C1 segment of cervical spinal cord (tissue), 14 donors: Measurements from ENCODE around the gene SLC25A26.
"Not testable (repeated sequence)": the region's sequence is repeated elsewhere in the genome, so short reads cannot be mapped to it uniquely, and the experiment has no call there.

Source experiments
- DNase-seq, 14 donors: peaks; one replicate each; lab custom pipeline; 2025; lab: John Stamatoyannopoulos, UW

The SLC25A26 gene

GRCh38 chr3:66268864-66269263 lies 48.1 kb downstream of the SLC25A26 start:
- no peak for DNase-seq

DNA sequence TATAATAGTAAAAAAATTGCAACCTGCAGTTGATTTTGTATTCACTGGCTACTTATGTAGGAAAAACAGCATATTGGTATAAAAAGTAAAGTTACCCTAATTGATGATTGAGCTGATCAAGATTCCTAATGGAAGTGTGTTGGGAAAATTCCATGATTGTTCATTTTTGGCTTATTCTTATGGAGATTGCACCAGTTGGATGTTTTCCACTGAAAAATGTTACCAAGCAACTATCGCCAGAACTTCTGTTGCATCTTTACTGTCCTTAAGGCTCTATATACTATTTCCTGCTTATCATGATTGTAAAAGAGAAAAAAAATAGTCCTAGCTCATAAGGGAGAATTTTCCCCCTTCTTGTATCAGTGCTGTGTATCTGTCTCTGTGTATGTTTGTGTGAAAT lies 48.6 kb downstream of the SLC25A26 start:
- no peak for DNase-seq

- DNase-seq = no peak
These were observed 49.5 kb downstream of the SLC25A26 start for GRCh38 chr3:66270288-66270687.

GRCh38 chr3:66270701-66271100 lies 49.9 kb downstream of the SLC25A26 start:
- no peak for DNase-seq

- no peak for DNase-seq
These were observed 50.4 kb downstream of the SLC25A26 start for GRCh38 chr3:66271231-66271630.

DNA sequence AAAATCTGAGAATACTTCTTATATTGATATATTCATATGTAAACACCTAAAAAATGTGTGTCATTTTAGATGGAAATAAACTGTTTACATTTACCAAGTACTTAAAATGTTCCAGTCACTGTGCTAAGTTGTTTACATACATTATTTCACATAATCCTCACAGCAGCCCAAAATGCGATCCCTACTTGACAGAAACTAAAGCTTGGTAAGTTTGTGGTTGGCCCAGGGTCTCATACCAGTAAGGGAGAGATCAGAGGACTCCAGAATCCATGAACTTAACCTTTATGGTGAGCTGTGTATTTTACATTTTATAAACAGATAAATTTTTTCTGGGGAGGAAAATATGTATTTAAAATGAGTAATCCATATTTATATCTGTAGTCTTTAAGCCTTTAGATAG lies 51.2 kb downstream of the SLC25A26 start:
- no peak for DNase-seq

DNA sequence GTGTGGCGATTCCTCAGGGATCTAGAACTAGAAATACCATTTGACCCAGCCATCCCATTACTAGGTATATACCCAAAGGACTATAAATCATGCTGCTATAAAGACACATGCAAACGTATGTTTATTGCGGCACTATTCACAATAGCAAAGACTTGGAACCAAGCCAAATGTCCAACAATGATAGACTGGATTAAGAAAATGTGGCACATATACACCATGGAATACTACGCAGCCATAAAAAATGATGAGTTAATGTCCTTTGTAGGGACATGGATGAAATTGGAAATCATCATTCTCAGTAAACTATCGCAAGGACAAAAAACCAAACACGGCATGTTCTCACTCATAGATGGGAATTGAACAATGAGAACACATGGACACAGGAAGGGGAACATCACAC lies 54.0 kb downstream of the SLC25A26 start:
- not testable (repeated sequence) for DNase-seq

- DNase-seq = peak in 10 of 14 donors; percentile 9 to 52 (median 27)
These were observed 56.0 kb downstream of the SLC25A26 start for GRCh38 chr3:66276705-66277274.

GRCh38 chr3:66279168-66279567 lies 58.4 kb downstream of the SLC25A26 start:
- no peak for DNase-seq

DNA sequence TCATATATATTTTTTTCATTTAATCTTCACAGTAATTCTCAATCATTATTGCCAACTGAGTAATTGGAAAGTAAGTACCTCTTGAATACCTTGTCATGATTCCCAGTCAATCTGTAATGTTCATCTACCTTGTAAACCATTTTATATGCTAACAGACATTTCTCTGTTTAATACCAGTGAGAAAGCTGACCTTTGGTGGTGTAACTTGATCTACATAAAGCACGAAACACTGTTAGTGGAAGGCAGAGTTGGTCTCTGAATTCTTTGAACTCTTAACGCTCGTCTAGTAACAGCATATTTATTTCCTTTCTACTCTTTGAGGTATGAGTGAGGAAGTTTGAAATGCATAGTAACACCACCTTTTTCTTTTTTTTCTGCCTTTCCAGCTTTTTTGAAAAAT lies 59.5 kb downstream of the SLC25A26 start:
- DNase-seq = no peak

GRCh38 chr3:66291922-66292321 lies 71.1 kb downstream of the SLC25A26 start:
- not testable (repeated sequence) for DNase-seq

DNA sequence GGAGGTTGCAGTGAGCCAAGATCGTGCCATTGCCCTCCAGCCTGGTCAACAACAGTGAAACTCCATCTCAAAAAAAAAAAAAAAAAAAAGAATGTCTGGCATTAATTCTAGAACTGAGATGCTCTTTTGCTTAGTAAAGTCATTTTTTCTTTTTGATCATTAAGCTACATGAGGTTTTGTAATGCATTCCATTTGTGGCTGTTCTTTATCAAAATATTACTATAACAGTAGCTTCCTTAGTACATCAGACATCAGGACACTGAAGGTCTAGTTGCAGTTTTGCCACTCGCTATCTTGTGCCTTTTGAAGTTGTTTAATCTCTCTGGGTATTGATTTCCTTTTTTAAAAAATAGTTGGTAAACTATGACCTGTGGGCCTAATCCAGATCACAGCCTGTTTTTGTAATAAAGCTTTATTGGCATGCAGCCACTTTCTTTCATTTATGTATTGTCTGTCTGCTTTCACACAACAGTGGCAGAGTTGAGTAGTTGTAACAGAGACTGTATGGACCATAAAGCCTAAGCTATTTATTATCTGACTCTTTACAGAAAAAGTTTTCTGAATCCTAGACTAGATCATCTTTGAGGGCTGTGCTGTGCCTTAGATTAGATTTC lies 76.6 kb downstream of the SLC25A26 start:
- no peak for DNase-seq

DNA sequence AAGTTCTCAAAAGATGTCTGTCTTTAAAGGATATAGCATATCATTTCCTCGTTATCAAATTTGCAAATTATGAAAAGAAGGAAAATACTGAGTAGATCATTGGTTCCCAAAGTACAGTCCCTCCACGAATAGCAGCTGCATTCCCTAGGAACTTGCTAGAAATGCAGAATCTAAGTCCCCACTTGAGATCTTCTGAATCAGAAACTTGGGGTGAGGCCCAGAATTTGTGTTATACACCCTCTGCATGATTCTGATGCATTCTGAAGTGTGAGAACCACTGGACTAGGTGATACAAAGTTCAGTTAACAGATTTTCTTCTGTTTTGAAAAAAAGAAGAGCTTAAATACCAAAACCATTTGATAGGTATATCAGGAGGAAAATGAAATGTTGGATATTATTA lies 77.1 kb downstream of the SLC25A26 start:
- DNase-seq = no peak

GRCh38 chr3:66298591-66298990 lies 77.8 kb downstream of the SLC25A26 start:
- no peak for DNase-seq

- DNase-seq = not testable (repeated sequence)
These were observed 78.3 kb downstream of the SLC25A26 start for GRCh38 chr3:66299085-66299484.

GRCh38 chr3:66299891-66300290 lies 79.1 kb downstream of the SLC25A26 start:
- no peak for DNase-seq

GRCh38 chr3:66302288-66302687 lies 81.5 kb downstream of the SLC25A26 start:
- no peak for DNase-seq

DNA sequence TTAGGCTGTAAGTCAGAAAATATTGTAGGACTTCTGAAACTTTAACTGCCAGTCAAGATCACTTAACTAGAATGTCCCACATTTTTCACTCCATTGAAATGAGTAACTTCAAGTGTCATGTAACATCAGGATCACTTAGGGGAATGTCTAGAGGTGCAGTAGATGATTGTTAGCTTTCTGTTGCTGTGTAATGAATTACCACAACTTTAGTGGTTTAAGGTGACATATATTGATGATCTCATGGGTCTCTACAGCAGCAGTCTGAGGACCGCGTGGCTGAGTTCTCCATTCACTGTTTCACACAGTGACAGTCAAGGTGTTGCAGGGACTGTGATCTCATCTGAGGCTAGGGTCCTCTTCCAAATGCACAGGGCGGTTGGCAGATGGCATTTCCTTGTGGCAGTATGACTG lies 82.7 kb downstream of the SLC25A26 start:
- no peak for DNase-seq

GRCh38 chr3:66304293-66304692 lies 83.5 kb downstream of the SLC25A26 start:
- no peak for DNase-seq

GRCh38 chr3:66306086-66306485 lies 85.3 kb downstream of the SLC25A26 start:
- DNase-seq = not testable (repeated sequence)

GRCh38 chr3:66306991-66307390 lies 86.2 kb downstream of the SLC25A26 start:
- not testable (repeated sequence) for DNase-seq

DNA sequence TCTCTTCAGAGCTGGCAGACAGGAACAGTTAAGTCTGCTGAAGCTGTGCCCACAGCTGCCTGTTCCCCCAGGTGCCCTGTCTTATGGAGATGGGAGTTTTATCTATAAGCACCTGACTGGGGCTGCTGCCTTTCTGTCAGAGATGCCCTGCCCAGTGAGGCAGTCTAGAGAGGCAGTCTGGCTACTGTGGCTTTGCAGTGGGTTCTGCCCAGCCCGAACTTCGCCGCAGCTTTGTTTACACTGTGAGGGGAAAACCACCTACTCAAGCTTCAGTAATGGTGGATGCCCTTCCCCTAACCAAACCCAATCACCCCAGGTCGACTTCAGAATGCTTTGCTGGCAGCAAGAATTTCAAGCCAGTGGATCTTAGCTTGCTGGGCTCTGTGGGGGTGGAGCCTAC lies 91.2 kb downstream of the SLC25A26 start:
- DNase-seq = no peak

GRCh38 chr3:66314455-66314854 lies 93.7 kb downstream of the SLC25A26 start:
- no peak for DNase-seq
